Measurements from ENCODE around the gene CLIC4. TPM values are rescaled to one million over a fixed set of nuclear protein-coding genes. Genes with fewer than 3 reads are reported as not detected.

CLIC4 gene
- total and polyA plus RNA-seq, 4 donors: 97.4 to 245 (median 155) TPM

DNA sequence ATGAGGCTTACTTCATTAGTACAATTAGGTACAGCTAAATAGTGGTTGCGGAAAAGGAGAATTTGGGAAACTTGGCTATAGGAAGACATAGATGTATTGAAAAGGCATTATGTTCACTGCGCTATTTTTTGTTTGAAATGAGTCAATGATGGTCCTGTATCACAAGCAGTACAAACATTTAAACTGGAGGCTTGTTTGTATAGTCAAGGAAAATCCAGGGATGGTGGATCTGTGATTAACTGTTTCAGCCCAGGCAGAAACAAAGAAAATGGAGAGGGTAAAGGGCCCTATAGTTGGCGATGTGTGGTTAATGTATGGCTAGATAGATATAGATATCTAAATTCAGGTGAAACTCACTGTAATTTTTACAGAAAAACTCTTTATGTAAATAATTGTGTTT is 79.9 kb downstream of the CLIC4 start:
- DNase-seq (ENCODE audit: low read depth in 4 of 6, low spot score in 6 of 6): no peak
- H3K9me3 ChIP-seq (ENCODE audit: control insufficient read depth, insufficient read depth, low read length): no peaks in the 10 kb centered on the region
- no peaks in the 10 kb centered on the region for H3K4me1 ChIP-seq (ENCODE audit: control insufficient read depth, insufficient read depth, low read length)
- H3K27me3 ChIP-seq (ENCODE audit: control insufficient read depth, insufficient read depth, low read length): no peaks in the 10 kb centered on the region
- H3K27ac ChIP-seq (ENCODE audit: low read depth, low read length): no peak overlapping the region
- 90% methylated on average over 1 of the region's 3 CpGs for WGBS (ENCODE audit: insufficient coverage)
- H3K36me3 ChIP-seq (ENCODE audit: control insufficient read depth, insufficient read depth, low read length): no peaks in the 10 kb centered on the region
- no peak overlapping the region for H3K4me3 ChIP-seq (ENCODE audit: low read depth, low read length)

DNA sequence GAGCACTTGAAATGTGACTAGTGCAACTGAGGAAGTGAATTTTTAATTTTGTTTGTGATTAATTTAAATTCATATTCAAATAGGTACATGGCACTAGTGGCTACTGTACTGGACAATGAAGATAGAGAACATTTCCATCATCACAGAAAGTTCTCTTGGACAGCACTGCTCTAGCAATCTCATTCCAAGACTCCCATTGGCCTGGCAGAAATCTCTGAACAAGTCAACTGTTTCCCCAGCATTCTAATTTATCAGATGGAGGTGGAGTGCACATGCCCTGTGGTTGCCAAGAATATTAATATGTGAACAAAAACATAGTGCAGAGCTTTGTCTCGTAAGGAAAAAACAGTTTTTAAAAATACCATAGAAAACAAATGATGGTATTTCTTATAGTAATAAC is 81.3 kb downstream of the CLIC4 start:
- WGBS (ENCODE audit: insufficient coverage): no CpG with 5 or more reads among the region's 1 CpG
- no peaks in the 10 kb centered on the region for H3K36me3 ChIP-seq (ENCODE audit: control insufficient read depth, insufficient read depth, low read length)
- no peaks in the 10 kb centered on the region for H3K4me1 ChIP-seq (ENCODE audit: control insufficient read depth, insufficient read depth, low read length)
- no peaks in the 10 kb centered on the region for H3K27me3 ChIP-seq (ENCODE audit: control insufficient read depth, insufficient read depth, low read length)
- H3K4me3 ChIP-seq (ENCODE audit: low read depth, low read length): no peak overlapping the region
- DNase-seq (ENCODE audit: low read depth in 4 of 6, low spot score in 6 of 6): no peak
- H3K9me3 ChIP-seq (ENCODE audit: control insufficient read depth, insufficient read depth, low read length): no peaks in the 10 kb centered on the region
- H3K27ac ChIP-seq (ENCODE audit: low read depth, low read length): no peak overlapping the region

DNA sequence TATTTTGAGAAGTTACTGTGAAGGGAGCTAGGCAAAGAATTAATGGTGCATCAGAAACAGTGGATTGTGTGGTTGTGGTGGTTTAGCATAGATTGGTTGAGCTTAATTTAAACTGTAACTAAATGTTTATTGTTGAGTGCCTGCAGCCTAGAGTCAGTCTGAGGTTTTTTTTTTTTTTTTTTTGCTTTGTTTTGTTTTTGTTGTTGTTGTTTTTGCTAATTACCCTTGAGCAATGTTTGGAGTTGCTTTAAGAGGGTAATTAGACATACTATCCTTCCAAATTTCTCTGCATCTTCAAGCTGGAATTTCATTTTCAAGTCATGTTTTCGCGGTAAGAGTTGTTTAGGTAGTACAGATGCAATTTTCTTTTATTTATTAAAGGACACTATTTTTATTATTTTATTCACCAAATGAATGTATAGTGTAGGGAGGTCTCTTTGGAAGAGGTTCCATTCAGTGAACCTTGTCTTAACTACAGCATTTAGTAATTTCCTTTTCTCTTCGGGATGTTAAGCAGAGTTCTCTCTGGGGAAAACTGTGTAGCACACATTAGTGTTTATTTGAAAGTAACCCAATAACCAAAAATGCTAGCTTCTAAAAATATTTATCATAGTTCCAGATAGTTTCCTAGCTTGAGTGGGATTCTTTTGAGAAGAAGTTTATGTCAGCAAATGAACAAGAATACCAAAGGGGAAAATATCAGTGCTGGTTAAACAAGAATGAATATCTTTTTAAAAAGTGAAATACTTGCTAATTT is 82.3 kb downstream of the CLIC4 start:
- Histone ChIP-seq H3K27ac (ENCODE audit: low read depth, low read length) (peak overlapping the region; percentile 25), H3K9me3 (ENCODE audit: control insufficient read depth, insufficient read depth, low read length) (no peaks in the 10 kb centered on the region), H3K4me1 (ENCODE audit: control insufficient read depth, insufficient read depth, low read length) (no peaks in the 10 kb centered on the region), H3K27me3 (ENCODE audit: control insufficient read depth, insufficient read depth, low read length) (no peaks in the 10 kb centered on the region), H3K4me3 (ENCODE audit: low read depth, low read length) (no peak overlapping the region), H3K36me3 (ENCODE audit: control insufficient read depth, insufficient read depth, low read length) (no peaks in the 10 kb centered on the region)
- WGBS (ENCODE audit: insufficient coverage): no CpG with 5 or more reads among the region's 3 CpGs
- DNase-seq (ENCODE audit: low read depth in 4 of 6, low spot score in 6 of 6): peak in 1 of 6 donors; percentile 56

DNA sequence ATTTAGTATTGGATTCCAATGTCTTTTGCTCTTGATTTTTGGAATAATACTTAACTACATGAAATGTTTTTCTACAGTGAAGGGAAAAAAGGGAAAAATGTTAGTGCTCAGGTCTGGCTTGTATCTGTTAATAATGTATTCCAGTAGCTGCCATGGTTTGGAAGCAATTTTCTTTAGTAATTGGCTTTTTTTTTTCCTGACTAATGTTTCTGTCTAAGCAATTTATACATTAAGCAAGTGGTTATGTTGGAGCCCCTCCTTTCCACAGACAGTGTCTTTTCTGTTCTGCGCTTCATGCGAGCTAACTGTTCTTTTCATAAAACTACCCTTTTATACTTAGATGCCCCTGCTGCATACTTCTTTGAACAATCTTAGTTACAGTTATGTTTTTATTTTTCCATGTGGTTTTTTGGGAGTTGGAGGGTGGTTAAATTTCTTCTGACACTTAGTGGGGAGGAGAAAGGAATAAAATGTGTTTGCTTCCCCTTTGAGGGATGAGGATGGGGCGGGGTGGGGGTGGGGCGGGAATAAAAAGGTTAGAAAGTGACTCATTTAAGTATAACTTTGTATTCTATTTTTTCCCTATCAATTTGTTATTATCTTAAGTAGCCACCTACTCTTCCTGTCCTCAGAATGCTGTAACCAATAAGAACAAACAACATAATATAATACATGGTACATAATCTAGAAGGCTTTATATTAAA is 83.1 kb downstream of the CLIC4 start:
- peak in 1 of 6 donors; percentile 23 for DNase-seq (ENCODE audit: low read depth in 4 of 6, low spot score in 6 of 6)
- H3K4me3 ChIP-seq (ENCODE audit: low read depth, low read length): no peak overlapping the region
- WGBS (ENCODE audit: insufficient coverage): no CpG with 5 or more reads among the region's 4 CpGs
- H3K27ac ChIP-seq (ENCODE audit: low read depth, low read length): peak overlapping the region; percentile 25
- no peaks in the 10 kb centered on the region for H3K27me3 ChIP-seq (ENCODE audit: control insufficient read depth, insufficient read depth, low read length)
- H3K36me3 ChIP-seq (ENCODE audit: control insufficient read depth, insufficient read depth, low read length): no peaks in the 10 kb centered on the region
- H3K9me3 ChIP-seq (ENCODE audit: control insufficient read depth, insufficient read depth, low read length): no peaks in the 10 kb centered on the region
- H3K4me1 ChIP-seq (ENCODE audit: control insufficient read depth, insufficient read depth, low read length): no peaks in the 10 kb centered on the region

DNA sequence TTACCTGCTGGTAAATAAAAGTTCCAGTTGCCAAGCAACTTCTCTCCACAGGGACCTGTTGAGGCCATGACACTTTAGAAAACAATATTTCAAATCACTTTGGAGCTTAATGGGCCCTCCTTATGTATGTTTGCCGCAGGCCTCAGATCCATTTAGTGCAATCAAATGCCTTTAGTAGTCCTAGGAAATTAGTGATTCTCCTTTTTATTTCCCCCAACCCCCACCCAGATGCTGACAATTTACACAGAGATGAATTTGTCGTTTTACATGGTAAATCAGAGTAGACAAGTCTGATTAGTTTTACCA is 83.6 kb downstream of the CLIC4 start:
- DNase-seq (ENCODE audit: low read depth in 4 of 6, low spot score in 6 of 6): peak in 1 of 6 donors; percentile 86
- Histone ChIP-seq H3K36me3 (ENCODE audit: control insufficient read depth, insufficient read depth, low read length) (no peaks in the 10 kb centered on the region), H3K9me3 (ENCODE audit: control insufficient read depth, insufficient read depth, low read length) (no peaks in the 10 kb centered on the region), H3K4me1 (ENCODE audit: control insufficient read depth, insufficient read depth, low read length) (no peaks in the 10 kb centered on the region), H3K27ac (ENCODE audit: low read depth, low read length) (peak overlapping the region; percentile 16), H3K4me3 (ENCODE audit: low read depth, low read length) (no peak overlapping the region), H3K27me3 (ENCODE audit: control insufficient read depth, insufficient read depth, low read length) (no peaks in the 10 kb centered on the region)
- WGBS (ENCODE audit: insufficient coverage): 50% methylated on average over 1 of the region's 2 CpGs

DNA sequence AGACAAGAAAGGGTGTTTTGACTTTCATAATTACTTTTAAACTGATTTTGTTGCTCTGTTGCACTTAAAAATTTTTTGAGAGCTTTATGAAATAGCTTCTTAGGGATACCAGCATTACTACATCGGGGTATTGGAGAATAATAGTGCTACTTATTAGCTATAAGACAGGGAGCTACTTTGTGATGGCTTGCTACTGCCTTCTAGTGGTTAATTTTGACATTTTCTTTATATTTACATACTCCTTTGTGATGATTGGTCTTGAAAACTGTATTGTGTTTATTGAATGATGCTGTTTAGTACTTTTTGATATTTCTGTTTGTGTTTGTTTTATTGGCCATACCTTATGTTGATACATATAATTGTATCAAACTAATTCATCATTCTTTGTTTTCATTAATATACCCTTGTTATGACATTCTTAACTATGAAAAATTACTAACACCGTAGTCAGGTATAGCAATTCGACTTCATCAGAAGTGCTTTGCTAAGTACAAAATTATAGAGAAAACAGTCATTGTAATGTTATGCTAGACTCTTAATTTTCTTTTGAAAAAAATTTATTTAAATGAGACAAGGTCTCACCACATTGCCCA is 85.5 kb downstream of the CLIC4 start:
- DNase-seq (ENCODE audit: low read depth in 4 of 6, low spot score in 6 of 6): peak in 4 of 6 donors; percentile 40 to 94 (median 72)
- WGBS (ENCODE audit: insufficient coverage): no CpG with 5 or more reads among the region's 3 CpGs
- no peaks in the 10 kb centered on the region for H3K4me1 ChIP-seq (ENCODE audit: control insufficient read depth, insufficient read depth, low read length)
- no peaks in the 10 kb centered on the region for H3K36me3 ChIP-seq (ENCODE audit: control insufficient read depth, insufficient read depth, low read length)
- H3K4me3 ChIP-seq (ENCODE audit: low read depth, low read length): no peak overlapping the region
- no peaks in the 10 kb centered on the region for H3K9me3 ChIP-seq (ENCODE audit: control insufficient read depth, insufficient read depth, low read length)
- H3K27me3 ChIP-seq (ENCODE audit: control insufficient read depth, insufficient read depth, low read length): no peaks in the 10 kb centered on the region
- H3K27ac ChIP-seq (ENCODE audit: low read depth, low read length): no peak overlapping the region

DNA sequence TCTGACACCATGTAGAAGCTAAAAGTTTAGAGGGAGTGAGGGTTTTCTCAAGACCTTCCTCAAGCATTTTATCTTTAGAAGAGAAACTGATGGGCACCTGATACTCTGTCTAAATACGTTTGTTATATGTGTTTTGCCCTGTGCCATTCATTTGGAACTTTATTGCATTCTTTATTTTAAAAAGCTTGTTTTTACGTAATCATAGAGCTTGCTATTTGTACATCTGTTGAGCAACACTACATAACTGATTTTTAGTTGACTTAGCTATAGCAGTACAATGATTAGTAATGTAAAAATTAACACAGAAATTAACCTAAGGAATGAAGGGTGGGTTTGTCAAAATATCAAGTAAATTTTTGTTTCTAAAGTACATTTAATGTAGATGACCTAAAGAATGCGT is 96.3 kb downstream of the CLIC4 start:
- DNase-seq (ENCODE audit: low read depth in 4 of 6, low spot score in 6 of 6): no peak
- Histone ChIP-seq H3K4me3 (ENCODE audit: low read depth, low read length) (no peak overlapping the region), H3K4me1 (ENCODE audit: control insufficient read depth, insufficient read depth, low read length) (no peaks in the 10 kb centered on the region), H3K36me3 (ENCODE audit: control insufficient read depth, insufficient read depth, low read length) (no peaks in the 10 kb centered on the region), H3K27ac (ENCODE audit: low read depth, low read length) (no peak overlapping the region), H3K27me3 (ENCODE audit: control insufficient read depth, insufficient read depth, low read length) (no peaks in the 10 kb centered on the region), H3K9me3 (ENCODE audit: control insufficient read depth, insufficient read depth, low read length) (no peaks in the 10 kb centered on the region)
- no CpG with 5 or more reads among the region's 3 CpGs for WGBS (ENCODE audit: insufficient coverage)

DNA sequence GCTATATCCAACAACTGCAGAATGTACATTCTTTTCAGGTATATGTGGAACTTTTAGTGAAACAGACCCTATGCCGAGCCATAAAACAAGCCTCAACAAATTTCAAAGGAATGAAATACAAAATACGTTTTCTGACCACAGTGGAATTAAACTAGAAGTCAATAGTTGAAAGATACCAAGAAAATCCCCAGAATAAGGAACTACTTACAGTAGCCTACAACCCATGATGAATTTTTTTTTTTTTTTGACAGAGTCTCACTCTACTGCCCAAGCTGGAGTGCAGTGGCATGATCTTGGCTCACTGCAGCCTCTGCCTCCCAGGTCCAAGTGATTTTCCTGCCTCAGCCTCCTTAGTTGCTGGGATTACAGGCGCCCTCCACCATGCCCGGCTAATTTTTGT is 101.4 kb downstream of the CLIC4 start:
- H3K27me3 ChIP-seq (ENCODE audit: control insufficient read depth, insufficient read depth, low read length): peaks cover 18% of the 10 kb centered on the region
- no peak for DNase-seq (ENCODE audit: low read depth in 4 of 6, low spot score in 6 of 6)
- WGBS (ENCODE audit: insufficient coverage): 94% methylated on average over 2 of the region's 4 CpGs
- H3K4me1 ChIP-seq (ENCODE audit: control insufficient read depth, insufficient read depth, low read length): peaks cover 11% of the 10 kb centered on the region
- H3K27ac ChIP-seq (ENCODE audit: low read depth, low read length): no peak overlapping the region
- no peaks in the 10 kb centered on the region for H3K9me3 ChIP-seq (ENCODE audit: control insufficient read depth, insufficient read depth, low read length)
- H3K36me3 ChIP-seq (ENCODE audit: control insufficient read depth, insufficient read depth, low read length): no peaks in the 10 kb centered on the region
- no peak overlapping the region for H3K4me3 ChIP-seq (ENCODE audit: low read depth, low read length)

DNA sequence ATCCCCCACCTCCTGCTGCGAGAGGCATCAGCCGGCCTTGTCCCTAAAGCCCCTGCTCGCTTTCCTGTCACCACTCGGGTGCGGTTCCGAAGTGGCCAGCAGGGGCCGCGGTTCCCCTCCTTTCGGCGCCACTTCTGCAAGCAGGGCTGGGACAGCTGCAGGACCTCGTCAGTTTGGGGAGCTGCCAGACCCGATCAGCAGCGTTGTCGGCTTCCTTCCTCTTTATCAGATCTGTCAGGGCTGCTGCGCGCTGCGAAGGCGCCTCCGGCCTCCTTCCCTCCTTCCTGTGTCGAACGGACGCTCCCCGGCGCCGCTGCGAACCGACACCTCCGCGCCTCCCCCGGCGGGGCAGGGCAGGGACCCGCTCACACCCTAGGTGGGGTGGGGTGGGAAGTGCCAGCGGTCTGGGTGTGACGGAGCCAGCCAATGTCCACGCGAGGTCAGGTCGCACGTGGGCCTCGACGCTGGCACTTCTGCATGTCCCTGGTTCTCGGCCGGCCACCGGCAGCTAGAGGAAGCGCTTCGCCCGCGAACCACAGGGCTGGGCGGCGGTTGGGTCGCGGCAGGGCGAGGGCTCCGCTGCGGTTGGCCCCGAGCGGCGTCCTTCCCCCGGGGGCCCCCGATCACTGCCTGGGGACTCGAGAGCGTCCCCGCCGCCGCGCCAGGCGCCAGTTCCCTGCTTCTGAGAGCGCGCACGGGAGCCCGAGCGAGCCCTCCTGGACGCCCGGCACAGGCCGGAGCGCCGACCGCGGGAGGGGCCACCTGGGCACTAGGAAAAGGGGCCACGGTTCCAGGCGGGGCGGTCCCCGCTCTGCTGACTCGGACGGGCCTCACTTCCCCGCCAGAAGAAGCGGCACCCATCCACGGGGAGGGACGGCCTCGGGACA is 103.0 kb downstream of the CLIC4 start:
- no peak overlapping the region for H3K27ac ChIP-seq (ENCODE audit: low read depth, low read length)
- 1% methylated on average over 80 of the region's 89 CpGs for WGBS (ENCODE audit: insufficient coverage)

More for the DNA sequence above, 103.0 kb downstream of the CLIC4 start:
- Histone ChIP-seq H3K4me1 (ENCODE audit: control insufficient read depth, insufficient read depth, low read length) (peaks cover 11% of the 10 kb centered on the region), H3K27me3 (ENCODE audit: control insufficient read depth, insufficient read depth, low read length) (peaks cover 18% of the 10 kb centered on the region), H3K9me3 (ENCODE audit: control insufficient read depth, insufficient read depth, low read length) (no peaks in the 10 kb centered on the region), H3K4me3 (ENCODE audit: low read depth, low read length) (peak overlapping the region; percentile 50), H3K36me3 (ENCODE audit: control insufficient read depth, insufficient read depth, low read length) (no peaks in the 10 kb centered on the region)
- peak in 5 of 6 donors; percentile 62 to 95 (median 70) for DNase-seq (ENCODE audit: low read depth in 4 of 6, low spot score in 6 of 6)
